HEK293 (cell line): ENCODE results near the gene DUSP2.
A peak's percentile ranks its signal among the peaks of the same experiment; 100 is the strongest.

ENCODE experiments used
- CTCF ChIA-PET: fragments of 350-600 bp; formaldehyde crosslinking; extraction: SDS; loops from one replicate; lab custom pipeline; 2021; ENCODE audit warnings: antibody characterized with exemption; lab: Yijun Ruan, JAX
- POLR2A ChIA-PET: fragments of 300-600 bp; formaldehyde crosslinking; extraction: SDS; loops from one replicate; lab custom pipeline; 2020; ENCODE audit warnings: antibody characterized with exemption, inconsistent platforms; lab: Yijun Ruan, JAX
- H3K27ac ChIP-seq: fragments of 200-500 bp; sonication (Bioruptor generic); 2 replicates; pipeline ENCODE4 v1.5.1; 2014; ENCODE audit warnings: low read depth, low read length, control low read depth, inconsistent platforms; ENCODE audit errors: extremely low read depth
- H3K36me3 ChIP-seq, 2 experiments: fragments of 200-500 bp in 1 of 2; sonication (Bioruptor generic) in 1 of 2; 1 replicate in 1 of 2; 2 replicates in 1 of 2; pipeline ENCODE4 v1.5.1; 2014 to 2017; ENCODE audit warnings: inconsistent platforms in 2 of 2, low read length in 2 of 2; ENCODE audit not compliant: control insufficient read depth in 2 of 2, insufficient read depth in 1 of 2
- H3K4me1 ChIP-seq: fragments of 200-500 bp; sonication (Bioruptor generic); 2 replicates; pipeline ENCODE4 v1.5.1; 2014; ENCODE audit warnings: mild to moderate bottlenecking, low read length, inconsistent platforms; ENCODE audit not compliant: control insufficient read depth, insufficient read depth
- H3K4me3 ChIP-seq: 2 replicates; pipeline ENCODE4 v1.5.1; 2011; ENCODE audit warnings: low read depth, mild to moderate bottlenecking, control low read depth, low read length, moderate library complexity
- H3K9me3 ChIP-seq: fragments of 200-500 bp; sonication (Bioruptor generic); 2 replicates; pipeline ENCODE4 v1.5.1; 2014; ENCODE audit warnings: low read depth, low read length, inconsistent platforms; ENCODE audit not compliant: control insufficient read depth, insufficient read depth
- GLIS2 ChIP-seq: fragments of 450-650 bp; formaldehyde crosslinking; IDR thresholded peaks from 2 replicates; pipeline ENCODE4 v1.5.1; 2016; ENCODE audit warnings: missing biosample characterization, missing genetic modification characterization
- KLF1 ChIP-seq: fragments of 450-650 bp; formaldehyde crosslinking; IDR thresholded peaks from 2 replicates; pipeline ENCODE4 v1.5.1; 2016; ENCODE audit warnings: missing biosample characterization, missing genetic modification characterization
- KLF16 ChIP-seq: fragments of 450-650 bp; formaldehyde crosslinking; IDR thresholded peaks from 2 replicates; pipeline ENCODE4 v1.5.1; 2017; ENCODE audit warnings: missing biosample characterization, missing genetic modification characterization
- MZF1 ChIP-seq: fragments of 450-650 bp; formaldehyde crosslinking; IDR thresholded peaks from 2 replicates; pipeline ENCODE4 v1.5.1; 2017; ENCODE audit warnings: missing biosample characterization, missing genetic modification characterization, borderline replicate concordance
- SP2 ChIP-seq: fragments of 450-650 bp; formaldehyde crosslinking; IDR thresholded peaks from 2 replicates; pipeline ENCODE4 v1.5.1; 2016; ENCODE audit warnings: missing biosample characterization, missing genetic modification characterization
- WT1 ChIP-seq: fragments of 450-650 bp; formaldehyde crosslinking; IDR thresholded peaks from 2 replicates; pipeline ENCODE4 v1.5.1; 2016; ENCODE audit warnings: missing biosample characterization, missing genetic modification characterization
- ZBTB8A ChIP-seq: fragments of 450-650 bp; formaldehyde crosslinking; IDR thresholded peaks from 2 replicates; pipeline ENCODE4 v1.5.1; 2016; ENCODE audit warnings: missing biosample characterization, missing genetic modification characterization
- ZIC2 ChIP-seq: fragments of 450-650 bp; formaldehyde crosslinking; IDR thresholded peaks from 2 replicates; pipeline ENCODE4 v1.5.1; 2016; ENCODE audit warnings: missing biosample characterization, missing genetic modification characterization
- ZNF132 ChIP-seq: fragments of 450-650 bp; formaldehyde crosslinking; IDR thresholded peaks from 2 replicates; pipeline ENCODE4 v1.5.1; 2017; ENCODE audit warnings: missing biosample characterization, missing genetic modification characterization, borderline replicate concordance
- ZNF138 ChIP-seq: fragments of 450-650 bp; formaldehyde crosslinking; IDR thresholded peaks from 2 replicates; pipeline ENCODE4 v1.5.1; 2016; ENCODE audit warnings: missing biosample characterization, missing genetic modification characterization, borderline replicate concordance
- ZNF175 ChIP-seq: fragments of 450-650 bp; formaldehyde crosslinking; IDR thresholded peaks from 2 replicates; pipeline ENCODE4 v1.5.1; 2016; ENCODE audit warnings: missing biosample characterization, missing genetic modification characterization
- ZNF211 ChIP-seq: fragments of 450-650 bp; formaldehyde crosslinking; IDR thresholded peaks from 2 replicates; pipeline ENCODE4 v1.5.1; 2016; ENCODE audit warnings: low read depth, missing biosample characterization, missing genetic modification characterization
- ZNF324 ChIP-seq: fragments of 450-650 bp; formaldehyde crosslinking; IDR thresholded peaks from 2 replicates; pipeline ENCODE4 v1.5.1; 2016; ENCODE audit warnings: missing biosample characterization, missing genetic modification characterization
- ZNF610 ChIP-seq: fragments of 450-650 bp; formaldehyde crosslinking; IDR thresholded peaks from 2 replicates; pipeline ENCODE4 v1.5.1; 2016; ENCODE audit warnings: missing biosample characterization, missing genetic modification characterization, borderline replicate concordance
- ZNF785 ChIP-seq: fragments of 450-650 bp; formaldehyde crosslinking; IDR thresholded peaks from 2 replicates; pipeline ENCODE4 v1.5.1; 2016; ENCODE audit warnings: missing biosample characterization, missing genetic modification characterization
- ZNF791 ChIP-seq: fragments of 450-650 bp; formaldehyde crosslinking; IDR thresholded peaks from 2 replicates; pipeline ENCODE4 v1.5.1; 2016; ENCODE audit warnings: missing biosample characterization, missing genetic modification characterization
- ZSCAN30 ChIP-seq: fragments of 450-650 bp; IDR thresholded peaks from 2 replicates; pipeline ENCODE4 v1.5.1; 2018; ENCODE audit warnings: missing biosample characterization, mild to moderate bottlenecking, missing genetic modification characterization, moderate library complexity
- TF ChIP-seq, protein P1 (sequence below): fragments of 450-650 bp; formaldehyde crosslinking; optimal IDR thresholded peaks from 2 replicates; pipeline ENCODE3; 2016; ENCODE audit warnings: missing biosample characterization, mild to moderate bottlenecking, missing genetic modification characterization
- TF ChIP-seq, protein P2 (sequence below): fragments of 450-650 bp; formaldehyde crosslinking; IDR thresholded peaks from 2 replicates; pipeline ENCODE4 v1.5.1; 2016; ENCODE audit warnings: missing biosample characterization, missing genetic modification characterization
- TF ChIP-seq, protein P3 (sequence below): fragments of 450-650 bp; formaldehyde crosslinking; IDR thresholded peaks from 2 replicates; pipeline ENCODE4 v1.5.1; 2016; ENCODE audit warnings: missing biosample characterization, missing genetic modification characterization, low read depth
- TF ChIP-seq, protein P4 (sequence below): fragments of 450-650 bp; formaldehyde crosslinking; IDR thresholded peaks from 2 replicates; pipeline ENCODE4 v1.5.1; 2016; ENCODE audit warnings: missing biosample characterization, missing genetic modification characterization
- TF ChIP-seq, protein P5 (sequence below): fragments of 450-650 bp; formaldehyde crosslinking; IDR thresholded peaks from 2 replicates; pipeline ENCODE4 v1.5.1; 2016; ENCODE audit warnings: missing biosample characterization, missing genetic modification characterization

DUSP2 gene

DNA sequence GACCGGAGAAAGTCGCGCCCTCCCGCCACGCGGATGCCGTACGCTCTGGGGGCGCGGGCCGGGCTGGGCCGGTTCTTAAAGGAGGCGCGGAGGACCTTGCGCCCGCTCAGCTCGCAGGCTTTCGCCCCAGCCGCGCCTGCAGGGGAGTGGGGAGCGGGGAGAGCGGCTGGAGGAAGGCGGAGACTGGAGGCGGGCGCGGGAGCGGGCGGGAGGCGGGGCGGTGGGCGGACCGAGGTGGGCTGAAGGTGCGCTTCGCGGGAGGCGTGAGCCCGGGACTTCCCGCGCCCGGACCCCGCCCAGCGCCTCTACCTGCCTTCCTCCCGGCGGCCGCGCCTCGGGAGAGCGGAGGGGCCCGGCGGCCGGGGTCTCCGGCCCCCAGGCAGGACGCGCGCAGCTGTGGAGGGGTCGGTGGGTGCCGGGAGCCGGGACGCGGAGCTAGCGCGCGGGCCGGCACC is 28.8 kb downstream of the DUSP2 start, which contains the start of gene ADRA2B (continued):
- TF ChIP-seq, protein P1, sequence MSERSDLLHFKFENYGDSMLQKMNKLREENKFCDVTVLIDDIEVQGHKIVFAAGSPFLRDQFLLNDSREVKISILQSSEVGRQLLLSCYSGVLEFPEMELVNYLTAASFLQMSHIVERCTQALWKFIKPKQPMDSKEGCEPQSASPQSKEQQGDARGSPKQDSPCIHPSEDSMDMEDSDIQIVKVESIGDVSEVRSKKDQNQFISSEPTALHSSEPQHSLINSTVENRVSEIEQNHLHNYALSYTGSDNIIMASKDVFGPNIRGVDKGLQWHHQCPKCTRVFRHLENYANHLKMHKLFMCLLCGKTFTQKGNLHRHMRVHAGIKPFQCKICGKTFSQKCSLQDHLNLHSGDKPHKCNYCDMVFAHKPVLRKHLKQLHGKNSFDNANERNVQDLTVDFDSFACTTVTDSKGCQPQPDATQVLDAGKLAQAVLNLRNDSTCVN (tag by site-specific recombination), result peak; percentile 64
- TF ChIP-seq MZF1 (tag by site-specific recombination), result no peak
- TF ChIP-seq ZNF138, result no peak
- TF ChIP-seq WT1, result no peak
- peak; percentile 84 for TF ChIP-seq ZBTB8A (tag by site-specific recombination)
- peak; percentile 73 for TF ChIP-seq SP2
- no peak for TF ChIP-seq ZNF791 (tag by site-specific recombination)
- no peak for TF ChIP-seq KLF1 (tag by site-specific recombination)

DNA sequence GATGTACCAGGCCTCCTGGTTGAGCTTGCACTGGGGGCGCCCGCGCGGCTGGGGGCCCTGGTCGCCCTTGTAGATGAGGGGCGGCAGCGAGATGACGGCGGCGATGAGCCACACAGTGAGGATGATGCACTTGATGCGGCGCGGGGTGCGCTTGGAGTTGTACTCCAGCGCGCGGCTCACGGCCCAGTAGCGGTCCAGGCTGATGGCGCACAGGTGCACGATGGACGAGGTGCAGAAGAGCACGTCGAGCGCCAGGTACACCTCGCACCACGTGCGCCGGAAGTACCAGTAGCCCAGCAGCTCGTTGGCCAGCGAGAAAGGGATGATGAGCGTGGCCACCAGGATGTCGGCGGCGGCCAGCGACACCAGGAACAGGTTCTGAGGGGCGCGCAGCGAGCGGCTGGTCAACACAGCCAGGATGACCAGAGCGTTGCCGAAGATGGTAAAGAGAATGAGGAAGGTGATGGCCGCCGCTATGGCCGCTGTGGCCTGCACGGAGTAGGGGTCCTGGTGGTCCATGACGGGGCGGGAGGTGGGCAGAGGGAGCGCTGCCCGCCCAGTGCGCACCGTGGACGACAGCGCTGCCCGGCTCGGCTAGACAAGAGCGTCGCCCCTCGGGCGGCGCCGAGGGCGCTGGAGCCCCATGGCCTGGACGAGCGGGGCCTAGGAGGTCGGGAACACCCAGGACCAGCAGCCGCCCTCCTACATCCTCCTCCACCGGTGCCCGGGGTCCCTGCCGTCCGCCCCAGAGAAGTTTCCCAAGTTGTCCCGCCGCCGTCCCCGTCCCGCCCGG is 29.4 kb downstream of the DUSP2 start:
- TF ChIP-seq, protein P2, sequence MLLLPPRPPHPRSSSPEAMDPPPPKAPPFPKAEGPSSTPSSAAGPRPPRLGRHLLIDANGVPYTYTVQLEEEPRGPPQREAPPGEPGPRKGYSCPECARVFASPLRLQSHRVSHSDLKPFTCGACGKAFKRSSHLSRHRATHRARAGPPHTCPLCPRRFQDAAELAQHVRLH (tag by site-specific recombination), result no peak
- TF ChIP-seq ZNF324 (tag by site-specific recombination) (no peak), ZNF785 (tag by site-specific recombination) (no peak), ZNF132 (no peak), ZNF211 (tag by site-specific recombination) (no peak), ZNF610 (no peak), ZSCAN30 (tag by site-specific recombination) (no peak), ZNF175 (no peak), ZBTB8A (tag by site-specific recombination) (no peak), ZIC2 (tag by site-specific recombination) (no peak), KLF16 (tag by site-specific recombination) (no peak), GLIS2 (tag by site-specific recombination) (no peak)
- TF ChIP-seq, protein P3, sequence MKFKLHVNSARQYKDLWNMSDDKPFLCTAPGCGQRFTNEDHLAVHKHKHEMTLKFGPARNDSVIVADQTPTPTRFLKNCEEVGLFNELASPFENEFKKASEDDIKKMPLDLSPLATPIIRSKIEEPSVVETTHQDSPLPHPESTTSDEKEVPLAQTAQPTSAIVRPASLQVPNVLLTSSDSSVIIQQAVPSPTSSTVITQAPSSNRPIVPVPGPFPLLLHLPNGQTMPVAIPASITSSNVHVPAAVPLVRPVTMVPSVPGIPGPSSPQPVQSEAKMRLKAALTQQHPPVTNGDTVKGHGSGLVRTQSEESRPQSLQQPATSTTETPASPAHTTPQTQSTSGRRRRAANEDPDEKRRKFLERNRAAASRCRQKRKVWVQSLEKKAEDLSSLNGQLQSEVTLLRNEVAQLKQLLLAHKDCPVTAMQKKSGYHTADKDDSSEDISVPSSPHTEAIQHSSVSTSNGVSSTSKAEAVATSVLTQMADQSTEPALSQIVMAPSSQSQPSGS (tag by site-specific recombination), result no peak
- TF ChIP-seq, protein P4, sequence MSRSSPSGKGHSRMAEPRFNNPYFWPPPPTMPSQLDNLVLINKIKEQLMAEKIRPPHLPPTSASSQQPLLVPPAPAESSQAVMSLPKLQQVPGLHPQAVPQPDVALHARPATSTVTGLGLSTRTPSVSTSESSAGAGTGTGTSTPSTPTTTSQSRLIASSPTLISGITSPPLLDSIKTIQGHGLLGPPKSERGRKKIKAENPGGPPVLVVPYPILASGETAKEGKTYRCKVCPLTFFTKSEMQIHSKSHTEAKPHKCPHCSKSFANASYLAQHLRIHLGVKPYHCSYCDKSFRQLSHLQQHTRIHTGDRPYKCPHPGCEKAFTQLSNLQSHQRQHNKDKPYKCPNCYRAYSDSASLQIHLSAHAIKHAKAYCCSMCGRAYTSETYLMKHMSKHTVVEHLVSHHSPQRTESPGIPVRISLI, result no peak
- TF ChIP-seq, protein P5, sequence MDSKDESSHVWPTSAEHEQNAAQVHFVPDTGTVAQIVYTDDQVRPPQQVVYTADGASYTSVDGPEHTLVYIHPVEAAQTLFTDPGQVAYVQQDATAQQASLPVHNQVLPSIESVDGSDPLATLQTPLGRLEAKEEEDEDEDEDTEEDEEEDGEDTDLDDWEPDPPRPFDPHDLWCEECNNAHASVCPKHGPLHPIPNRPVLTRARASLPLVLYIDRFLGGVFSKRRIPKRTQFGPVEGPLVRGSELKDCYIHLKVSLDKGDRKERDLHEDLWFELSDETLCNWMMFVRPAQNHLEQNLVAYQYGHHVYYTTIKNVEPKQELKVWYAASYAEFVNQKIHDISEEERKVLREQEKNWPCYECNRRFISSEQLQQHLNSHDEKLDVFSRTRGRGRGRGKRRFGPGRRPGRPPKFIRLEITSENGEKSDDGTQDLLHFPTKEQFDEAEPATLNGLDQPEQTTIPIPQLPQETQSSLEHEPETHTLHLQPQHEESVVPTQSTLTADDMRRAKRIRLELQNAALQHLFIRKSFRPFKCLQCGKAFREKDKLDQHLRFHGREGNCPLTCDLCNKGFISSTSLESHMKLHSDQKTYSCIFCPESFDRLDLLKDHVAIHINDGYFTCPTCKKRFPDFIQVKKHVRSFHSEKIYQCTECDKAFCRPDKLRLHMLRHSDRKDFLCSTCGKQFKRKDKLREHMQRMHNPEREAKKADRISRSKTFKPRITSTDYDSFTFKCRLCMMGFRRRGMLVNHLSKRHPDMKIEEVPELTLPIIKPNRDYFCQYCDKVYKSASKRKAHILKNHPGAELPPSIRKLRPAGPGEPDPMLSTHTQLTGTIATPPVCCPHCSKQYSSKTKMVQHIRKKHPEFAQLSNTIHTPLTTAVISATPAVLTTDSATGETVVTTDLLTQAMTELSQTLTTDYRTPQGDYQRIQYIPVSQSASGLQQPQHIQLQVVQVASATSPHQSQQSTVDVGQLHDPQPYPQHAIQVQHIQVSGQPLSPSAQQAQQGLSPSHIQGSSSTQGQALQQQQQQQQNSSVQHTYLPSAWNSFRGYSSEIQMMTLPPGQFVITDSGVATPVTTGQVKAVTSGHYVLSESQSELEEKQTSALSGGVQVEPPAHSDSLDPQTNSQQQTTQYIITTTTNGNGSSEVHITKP (tag by site-specific recombination), result no peak
- H3K36me3 ChIP-seq, result no peaks in the 10 kb centered on the region
- no peaks in the 10 kb centered on the region for H3K9me3 ChIP-seq
- H3K4me1 ChIP-seq, result no peaks in the 10 kb centered on the region
- POLR2A ChIA-PET, result interaction anchor here (0.6 kb wide), 1 partner anchor 541 kb away, joined by 5 read pairs; no protein-coding TSS in a partner anchor
- H3K27ac ChIP-seq, result no peak overlapping the region
- CTCF ChIA-PET, result interaction anchor here (0.9 to 1.8 kb wide), 5 partner anchors 15 to 230 kb away, joined by 4 to 13 read pairs (median 5); no protein-coding TSS in a partner anchor
- peak overlapping the region; percentile 36; the same call in 1 of the 2 replicates for H3K4me3 ChIP-seq
